Endothelial cell of umbilical vein (primary cell): ENCODE measurements around the gene SMARCD1. TPM values are rescaled to one million over a fixed set of nuclear protein-coding genes. Genes with fewer than 3 reads are reported as not detected.

Experiments
- BruUV-seq: library from RNA; stranded (reverse); fragments of 400-500 nt; replicated peaks from 2 replicates; lab custom pipeline; 2021; lab: Mats Ljungman, UMichigan
- CTCF ChIA-PET: fragments of 300-600, 350-600 bp; sonication (Branson Sonifier 250); formaldehyde crosslinking; loops from one replicate; lab custom pipeline; 2021; ENCODE audit warnings: antibody characterized with exemption, inconsistent platforms; lab: Charles Lee
- POLR2A ChIA-PET: fragments of 300-600, 350-600 bp; sonication (Branson Sonifier 250); formaldehyde crosslinking; loops from one replicate; lab custom pipeline; 2021; ENCODE audit warnings: antibody characterized with exemption, inconsistent platforms; lab: Charles Lee
- DNase-seq: peaks from one replicate; pipeline ENCODE4 v3.0.0-alpha.2; 2011; ENCODE audit warnings: low read depth, low spot score
- FAIRE-seq: peaks from 2 replicates; lab custom pipeline; 2011; peaks lifted over from hg19 to GRCh38; lab: Jason Lieb, UNC
- H2AFZ ChIP-seq: 2 replicates; pipeline ENCODE4 v1.6.0; 2012; ENCODE audit warnings: low read depth, low read length, control low read depth, inconsistent platforms
- H3K27ac ChIP-seq: 2 replicates; pipeline ENCODE4 v1.5.1; 2011; ENCODE audit warnings: low read depth, mild to moderate bottlenecking, control low read depth, low read length, moderate library complexity; ENCODE audit not compliant: insufficient read depth
- H3K27me3 ChIP-seq, 2 experiments: 2 replicates each; pipeline versions ENCODE4 v1.6.0 to v1.6.1; 2011; ENCODE audit warnings: low read length in 2 of 2, mixed read lengths in 1 of 2; ENCODE audit not compliant: control insufficient read depth in 2 of 2, insufficient read depth in 2 of 2
- H3K36me3 ChIP-seq, 2 experiments: 2 replicates in 1 of 2; 3 replicates in 1 of 2; pipeline ENCODE4 v1.5.1; 2011; ENCODE audit warnings: low read length in 2 of 2, mild to moderate bottlenecking in 1 of 2, moderate library complexity in 1 of 2; ENCODE audit not compliant: control insufficient read depth in 2 of 2, insufficient read depth in 2 of 2; ENCODE audit errors: extremely low read depth in 1 of 2
- H3K4me1 ChIP-seq: 3 replicates; pipeline ENCODE4 v1.5.1; 2011; ENCODE audit warnings: mild to moderate bottlenecking, low read length; ENCODE audit not compliant: control insufficient read depth, insufficient read depth; ENCODE audit errors: extremely low read depth
- H3K4me2 ChIP-seq: 2 replicates; pipeline ENCODE4 v1.6.1; 2011; ENCODE audit warnings: low read length, control low read depth, mixed read lengths; ENCODE audit not compliant: insufficient read depth
- H3K4me3 ChIP-seq, 3 experiments: fragments of 200-600 bp in 1 of 3; sonication (generic), shearing (Covaris generic) in 1 of 3; replicated peaks in 1 of 3; 2 replicates each; pipeline ENCODE4 v1.5.1; 2011 to 2016; ENCODE audit warnings: control low read depth in 3 of 3, low read length in 3 of 3, mild to moderate bottlenecking in 2 of 3, inconsistent platforms in 1 of 3, low read depth in 1 of 3, moderate library complexity in 1 of 3; ENCODE audit not compliant: insufficient read depth in 1 of 3
- H3K79me2 ChIP-seq: 2 replicates; pipeline ENCODE4 v1.6.0; 2012; ENCODE audit warnings: low read length, inconsistent platforms; ENCODE audit not compliant: control insufficient read depth, insufficient read depth
- H3K9ac ChIP-seq: replicated peaks from 2 replicates; pipeline ENCODE3; 2011; ENCODE audit warnings: low read length, control low read depth; ENCODE audit not compliant: insufficient read depth; ENCODE audit errors: extremely low read depth
- H3K9me1 ChIP-seq: replicated peaks from 3 replicates; pipeline ENCODE4 v1.6.0; 2011; ENCODE audit warnings: mild to moderate bottlenecking, low read length; ENCODE audit not compliant: control insufficient read depth, insufficient read depth; ENCODE audit errors: extremely low read depth
- H3K9me3 ChIP-seq: replicated peaks from 2 replicates; pipeline ENCODE4 v1.5.1; 2012; ENCODE audit warnings: low read length, inconsistent platforms; ENCODE audit not compliant: control insufficient read depth, insufficient read depth
- H4K20me1 ChIP-seq: replicated peaks from 2 replicates; pipeline ENCODE3; 2011; ENCODE audit warnings: mild to moderate bottlenecking, low read length; ENCODE audit not compliant: control insufficient read depth, insufficient read depth; ENCODE audit errors: extremely low read depth
- FOS ChIP-seq: IDR thresholded peaks from 2 replicates; pipeline ENCODE4 v1.6.1; 2011; ENCODE audit warnings: mild to moderate bottlenecking, low read length, moderate library complexity, borderline replicate concordance; ENCODE audit not compliant: insufficient read depth
- GATA2 ChIP-seq: IDR thresholded peaks from 2 replicates; pipeline ENCODE4 v1.7.0; 2011; ENCODE audit warnings: low read depth, mild to moderate bottlenecking, moderate library complexity, mixed read lengths, low read length; ENCODE audit not compliant: insufficient read length, insufficient read depth
- JUN ChIP-seq: IDR thresholded peaks from 2 replicates; pipeline ENCODE4 v1.6.1; 2011; ENCODE audit warnings: borderline replicate concordance, low read depth; ENCODE audit not compliant: insufficient read length, insufficient read depth
- MAX ChIP-seq: IDR thresholded peaks from 2 replicates; pipeline ENCODE4 v1.6.1; 2011; ENCODE audit not compliant: insufficient read depth, insufficient read length
- dilution Hi-C: fragments of 300-500 bp; cut with MboI; formaldehyde crosslinking; loops from one replicate; pipeline ENCODE4 v1.15.0; 2019; ENCODE audit warnings: low sequenced_read_pairs; ENCODE audit not compliant: extremely low pct_ligation_motif_present
- intact Hi-C: fragments of 100-400 bp; cut with micrococcal nuclease; formaldehyde crosslinking; loops from one replicate; pipeline ENCODE4 v1.10.0; 2022
- polyA plus RNA-seq, 4 experiments: library from polyadenylated mRNA; depleted of rRNA in 3 of 4; stranded (reverse) in 3 of 4; unstranded in 1 of 4; fragments of >200 nt; gene quantifications; 2 replicates each; pipeline versions ENCODE4 v1.2.1 to v1.2.3, GENCODE V29; 2011 to 2012; ENCODE audit warnings: missing spikeins in 1 of 4
- total RNA-seq: library from RNA; stranded (reverse); gene quantifications from 2 replicates; pipeline ENCODE4 v1.2.3, GENCODE V29; 2021

SMARCD1 gene
- total and polyA plus RNA-seq, 2 donors (not counting 3 experiments of a cell fraction or from before 2014, with no cell fraction given) = 86.6 to 94.2 TPM

- no peaks in the 10 kb centered on the region for H3K36me3 ChIP-seq
- H4K20me1 ChIP-seq = no peaks in the 10 kb centered on the region
- CTCF ChIA-PET = interaction anchor here (0.6 to 11.2 kb wide), 33 partner anchors 9 to 218 kb away, joined by 3 to 191 read pairs (median 6); partner anchors contain the start of genes AQP6, BCDIN3D and RACGAP1
- H3K4me1 ChIP-seq = peaks cover 5% of the 10 kb centered on the region
- dilution Hi-C loops = loop anchor here (25.0 kb wide), 1 partner anchor 94 kb away; the partner anchor contains the start of genes AQP2, AQP5 and AQP6
- no TSS peak for BruUV-seq
- no peak overlapping the region for H3K4me2 ChIP-seq
- no peaks in the 10 kb centered on the region for H3K79me2 ChIP-seq
- no peak overlapping the region for H3K27ac ChIP-seq
- DNase-seq = no peak
- intact Hi-C loops = loop anchor here (1.0 to 2.0 kb wide), 4 partner anchors 17 to 280 kb away; no protein-coding TSS in a partner anchor
- peaks cover 54 to 55% of the 10 kb centered on the region in 2 experiments for H3K27me3 ChIP-seq
- POLR2A ChIA-PET = interaction anchor here (0.6 kb wide), 1 partner anchor 66 kb away, joined by 4 read pairs; no protein-coding TSS in a partner anchor
- no peaks in the 10 kb centered on the region for H3K9me1 ChIP-seq
- H3K9me3 ChIP-seq = no peaks in the 10 kb centered on the region
- no peak for FAIRE-seq
- H3K4me3 ChIP-seq = no peak overlapping the region
- H3K9ac ChIP-seq = no peak overlapping the region
- no peak for TF ChIP-seq JUN
- no peak for TF ChIP-seq FOS
- no peak for TF ChIP-seq GATA2
- TF ChIP-seq MAX = no peak
- H2AFZ ChIP-seq = no peak overlapping the region
Observed at GRCh38 chr12:50056639-50056976, 28.5 kb upstream of the SMARCD1 start.
